Measurements from ENCODE around the gene DIPK1C. TPM values are rescaled to one million over a fixed set of nuclear protein-coding genes. Genes with fewer than 3 reads are reported as not detected.

DIPK1C gene
- total RNA-seq, 1 experiment from 2014 or later: not detected

- no peak for TF ChIP-seq ZMAT4 (CRISPR knock-in tag; IDR thresholded peaks at IDR 0.05)
Observed at GRCh38 chr18:74486119-74486849, 29.2 kb upstream of the DIPK1C start (continued).

- Mint-ChIP-seq H3K27ac (no peak overlapping the region), H3K9me3 (no peaks in the 10 kb centered on the region), H3K4me3 (no peak overlapping the region), H3K4me1 (peaks cover 5% of the 10 kb centered on the region; the same call in 1 of the 2 replicates), H3K36me3 (no peaks in the 10 kb centered on the region), H3K27me3 (ENCODE audit: low read depth) (no peaks in the 10 kb centered on the region)
- ChIA-PET CTCF (interaction anchor here (1.1 kb wide), 1 partner anchor 11 kb away, joined by 3 read pairs; no protein-coding TSS in a partner anchor), POLR2A (no interaction called here)
- ATAC-seq (no peak), DNase-seq (ENCODE audit: low spot score) (no peak)
- TF ChIP-seq SMAD3 (CRISPR knock-in tag; IDR thresholded peaks at IDR 0.05; ENCODE audit: borderline replicate concordance) (no peak), NFE2L1 (CRISPR knock-in tag; IDR thresholded peaks at IDR 0.05) (no peak), ZNF532 (CRISPR knock-in tag; IDR thresholded peaks at IDR 0.05; ENCODE audit: borderline replicate concordance) (no peak), TCF7 (CRISPR knock-in tag; IDR thresholded peaks at IDR 0.05; ENCODE audit: low read depth) (no peak), CDX4 (CRISPR knock-in tag; IDR thresholded peaks at IDR 0.05; ENCODE audit: borderline replicate concordance) (no peak), ATF2 (CRISPR knock-in tag; IDR thresholded peaks at IDR 0.05; ENCODE audit: borderline replicate concordance, low read depth) (no peak), PRDM15 (CRISPR knock-in tag; IDR thresholded peaks at IDR 0.05) (no peak), ELF4 (CRISPR knock-in tag; IDR thresholded peaks at IDR 0.05; ENCODE audit: low read depth) (no peak), KAT7 (CRISPR knock-in tag; IDR thresholded peaks at IDR 0.05; ENCODE audit: borderline replicate concordance) (no peak), E2F4 (CRISPR knock-in tag; IDR thresholded peaks at IDR 0.05; ENCODE audit: borderline replicate concordance, low read depth) (no peak), EMX1 (CRISPR knock-in tag; IDR thresholded peaks at IDR 0.05) (no peak), NR2C2 (CRISPR knock-in tag; IDR thresholded peaks at IDR 0.05) (no peak), ZNF121 (CRISPR knock-in tag; IDR thresholded peaks at IDR 0.05) (no peak), FOXP1 (CRISPR knock-in tag; IDR thresholded peaks at IDR 0.05; ENCODE audit: borderline replicate concordance) (no peak), ZNF263 (CRISPR knock-in tag; IDR thresholded peaks at IDR 0.05; ENCODE audit: low read depth) (no peak), NR1H2 (CRISPR knock-in tag; IDR thresholded peaks at IDR 0.05) (no peak), NFYB (CRISPR knock-in tag; conservative IDR thresholded peaks at IDR 0.05; ENCODE audit: low read depth) (no peak), ARID4B (CRISPR knock-in tag; IDR thresholded peaks at IDR 0.05; ENCODE audit: borderline replicate concordance) (no peak)
Observed at GRCh38 chr18:74482697-74483096, 25.6 kb upstream of the DIPK1C start.
